ENCODE results near the gene ACSS2.

The ACSS2 gene

DNA sequence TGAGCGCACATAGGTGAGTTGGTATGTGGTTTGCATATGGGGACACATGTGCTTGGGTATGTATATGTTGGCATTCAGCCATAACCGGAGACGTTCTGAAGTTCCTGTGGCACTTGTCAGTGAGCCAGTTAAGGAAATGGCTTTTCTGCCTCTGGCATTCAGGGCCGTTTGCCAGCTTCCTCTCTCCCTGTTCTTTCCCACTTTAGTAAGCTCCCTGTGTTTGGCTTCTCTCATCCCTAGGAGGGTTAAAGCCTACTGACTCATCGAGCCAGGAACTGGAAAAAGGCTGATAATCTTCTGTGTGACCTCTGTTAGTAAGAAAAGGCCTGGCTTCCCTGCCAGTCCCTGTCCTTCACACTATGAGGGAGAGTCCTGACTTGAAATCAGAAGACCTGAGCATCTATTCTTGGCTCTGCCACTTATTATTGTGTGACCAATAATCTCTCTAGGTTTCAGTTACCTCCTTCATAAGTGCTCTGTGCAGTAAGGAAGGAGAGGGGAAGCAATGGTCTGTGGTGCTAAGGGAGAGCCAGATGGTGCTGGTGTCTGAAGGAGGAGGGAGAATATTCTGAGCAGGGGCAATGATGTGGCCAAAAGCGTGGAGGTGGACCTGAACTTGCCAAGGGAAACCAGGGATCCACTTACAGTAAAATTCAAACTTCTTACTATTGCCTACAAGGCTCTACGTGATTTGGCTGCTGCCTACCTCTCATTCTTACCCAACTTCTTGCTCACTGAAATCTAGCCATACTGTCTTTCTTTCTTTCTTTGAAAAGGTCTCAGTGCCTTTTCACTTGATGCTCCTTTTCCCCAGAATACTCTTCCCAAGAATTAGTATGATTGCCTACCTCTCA is 31.4 kb downstream of the ACSS2 start:
- DNase-seq (ENCODE audit: low read depth in 2 of 2), result peak; percentile 57 to 63

DNA sequence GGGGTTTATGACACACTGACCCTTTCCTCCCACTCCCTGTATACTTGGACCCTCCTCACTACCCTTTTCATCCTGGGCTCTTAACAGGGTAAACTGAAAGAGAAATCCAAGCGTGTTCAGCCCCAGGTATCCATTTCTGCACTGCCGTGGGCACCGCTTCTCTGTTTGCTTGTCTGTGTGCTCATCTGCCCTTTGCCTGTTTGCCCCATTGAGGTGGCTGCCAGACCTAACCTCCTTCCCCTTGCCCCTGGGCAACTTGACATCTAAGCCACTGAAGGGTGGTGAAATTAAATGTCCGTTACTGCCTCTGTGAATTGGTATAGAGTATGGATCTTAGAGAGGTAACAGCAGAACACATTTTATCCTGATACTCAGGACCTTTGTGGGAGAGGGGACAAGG is 38.7 kb downstream of the ACSS2 start:
- DNase-seq (ENCODE audit: low read depth in 2 of 2), result no peak

DNA sequence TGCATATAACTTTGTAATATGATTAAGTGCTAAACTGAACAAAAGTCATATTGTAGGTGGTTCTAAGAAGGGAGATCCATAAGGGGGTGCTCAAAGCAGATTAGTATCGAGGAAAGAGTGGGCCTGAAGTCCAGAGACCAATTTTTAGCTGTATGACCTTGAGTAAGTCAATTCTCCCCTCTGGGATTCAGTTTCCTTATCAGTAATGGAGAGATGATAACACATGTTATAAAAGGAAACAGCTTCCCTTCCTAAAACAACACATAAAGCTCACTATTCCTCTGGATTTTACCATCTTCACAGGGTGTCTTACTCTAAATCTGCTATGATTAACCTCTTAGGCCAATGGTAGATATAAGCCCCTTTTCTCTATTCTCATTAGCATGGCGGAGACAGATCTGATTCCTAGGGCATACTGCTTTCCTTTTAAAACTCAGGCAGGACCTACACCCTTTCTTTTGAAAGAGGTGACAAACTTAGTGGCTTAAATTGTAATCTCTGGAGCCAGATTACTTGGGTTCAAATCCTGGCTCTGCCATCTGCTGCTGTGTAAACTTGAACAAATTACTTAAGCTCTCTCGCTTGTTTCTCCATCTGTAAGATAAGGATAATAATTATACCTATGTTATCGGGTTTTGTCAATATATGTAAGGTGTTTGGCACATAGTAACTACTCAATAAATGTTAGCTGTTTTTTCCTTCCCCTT is 39.5 kb downstream of the ACSS2 start:
- no peak for DNase-seq (ENCODE audit: low read depth in 2 of 2)

DNA sequence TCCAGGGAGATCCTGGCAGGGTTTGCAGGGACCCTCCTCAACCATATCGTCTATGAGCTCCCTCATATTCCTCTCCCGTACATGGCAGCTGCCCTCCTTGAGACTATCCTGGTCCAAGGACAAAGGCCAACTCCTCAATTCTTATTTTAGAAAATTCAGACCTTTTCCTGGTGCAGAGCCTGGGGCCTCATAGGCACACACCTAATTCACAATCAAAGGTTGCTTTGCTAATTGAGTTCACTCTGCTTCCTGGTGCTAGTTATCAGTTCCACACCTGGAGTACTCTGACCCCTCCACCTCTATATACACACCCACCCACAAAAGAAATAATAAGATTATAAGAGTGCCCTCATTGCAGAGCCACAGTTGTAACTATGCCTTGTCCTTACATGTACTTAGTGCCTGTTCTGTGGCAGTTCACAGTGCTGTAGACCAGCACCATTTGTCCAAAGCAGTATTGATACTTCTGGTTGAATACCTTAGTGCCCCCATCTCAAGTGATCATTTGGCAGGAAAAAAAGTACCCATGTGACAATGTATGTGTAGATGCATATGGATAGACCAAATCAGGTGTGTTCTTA is 40.5 kb downstream of the ACSS2 start:
- no peak for DNase-seq (ENCODE audit: low read depth in 2 of 2)

DNA sequence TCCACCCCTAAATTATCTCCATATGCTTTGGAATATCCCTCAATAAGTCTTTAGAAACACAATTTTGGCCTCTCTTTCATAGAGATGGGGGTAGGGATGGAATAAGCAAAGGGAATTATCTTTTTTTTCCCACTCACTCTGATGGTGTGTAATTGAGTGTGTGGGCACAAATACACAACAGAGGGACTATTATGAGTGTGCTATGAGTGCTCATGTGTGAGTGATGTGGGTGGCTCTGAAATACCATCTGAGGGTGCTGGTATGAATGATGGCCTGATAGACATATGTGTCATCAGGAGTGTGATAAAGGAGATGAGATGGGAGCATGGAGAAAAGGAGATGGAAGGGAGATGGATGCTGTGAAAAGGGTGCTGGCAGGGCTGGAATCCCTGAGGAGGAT is 43.6 kb downstream of the ACSS2 start:
- no peak for DNase-seq (ENCODE audit: low read depth in 2 of 2)

DNA sequence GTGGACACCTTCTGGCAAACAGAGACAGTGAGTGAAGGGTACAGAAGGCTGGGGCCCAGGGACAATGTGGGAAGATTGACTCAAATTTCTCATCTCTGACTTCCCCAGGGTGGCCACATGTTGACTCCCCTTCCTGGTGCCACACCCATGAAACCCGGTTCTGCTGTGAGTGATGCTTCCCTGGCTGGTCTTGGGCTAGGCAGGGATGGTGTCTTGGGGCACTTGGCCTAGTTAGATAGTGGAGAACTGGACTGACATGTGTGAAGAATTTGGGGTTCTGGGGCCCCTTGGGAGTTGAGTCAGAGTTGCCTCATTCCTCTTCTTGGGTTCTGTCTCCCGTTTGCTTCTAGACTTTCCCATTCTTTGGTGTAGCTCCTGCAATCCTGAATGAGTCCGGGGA is 45.0 kb downstream of the ACSS2 start:
- no peak for DNase-seq (ENCODE audit: low read depth in 2 of 2)

DNA sequence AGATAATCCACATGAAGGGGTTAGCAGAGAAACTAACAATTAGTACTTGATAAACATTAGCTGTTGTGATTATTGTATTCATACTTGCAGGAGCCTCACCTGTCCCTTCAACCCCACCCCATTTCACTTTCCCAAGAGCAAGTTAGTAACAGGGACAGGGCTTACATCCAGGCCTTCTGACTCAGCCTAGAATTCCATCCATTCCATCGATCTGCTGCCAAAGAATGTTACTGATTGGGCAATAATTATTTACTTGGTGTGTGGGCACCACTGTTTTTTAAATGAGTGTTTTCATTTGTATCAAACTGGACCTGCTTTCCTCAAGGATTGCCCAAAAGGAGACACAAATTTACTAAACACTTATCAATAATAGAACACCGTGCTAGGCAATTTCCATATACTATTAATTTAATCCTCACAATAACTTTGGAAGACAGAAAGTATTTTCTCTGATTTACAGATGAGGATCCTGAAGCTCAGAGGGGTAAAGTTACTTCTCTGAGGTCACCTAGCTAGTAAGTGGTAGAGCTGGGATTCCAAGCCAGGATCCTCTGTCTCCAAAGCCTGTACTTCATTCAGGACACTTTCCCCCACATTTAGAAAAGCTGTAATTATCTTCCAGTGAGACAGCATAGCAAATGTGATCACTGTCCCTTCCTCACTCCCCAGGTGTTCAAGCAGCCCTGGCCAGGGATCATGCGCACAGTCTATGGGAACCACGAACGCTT is 46.4 kb downstream of the ACSS2 start:
- DNase-seq (ENCODE audit: low read depth in 2 of 2), result peak; percentile 45 to 57

DNA sequence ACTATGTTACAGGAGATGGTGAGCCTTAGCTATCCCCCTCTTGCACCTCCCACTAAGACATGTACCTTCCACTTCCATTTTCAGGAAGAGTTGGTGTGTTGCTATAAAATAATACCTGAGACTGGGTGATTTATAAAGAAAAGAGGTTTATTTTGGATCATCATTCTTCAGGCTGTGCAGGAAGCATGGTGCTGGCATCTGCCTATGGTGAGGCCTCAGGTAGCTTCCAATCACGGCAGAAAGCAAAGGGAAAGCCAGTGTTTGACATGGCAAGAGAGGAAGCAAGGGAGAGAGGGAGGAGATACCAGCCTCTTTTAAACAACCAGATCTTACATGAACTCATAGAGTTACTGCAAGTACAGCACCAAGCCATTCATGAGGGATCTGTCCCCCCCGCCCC is 47.0 kb downstream of the ACSS2 start:
- DNase-seq (ENCODE audit: low read depth in 2 of 2), result no peak

DNA sequence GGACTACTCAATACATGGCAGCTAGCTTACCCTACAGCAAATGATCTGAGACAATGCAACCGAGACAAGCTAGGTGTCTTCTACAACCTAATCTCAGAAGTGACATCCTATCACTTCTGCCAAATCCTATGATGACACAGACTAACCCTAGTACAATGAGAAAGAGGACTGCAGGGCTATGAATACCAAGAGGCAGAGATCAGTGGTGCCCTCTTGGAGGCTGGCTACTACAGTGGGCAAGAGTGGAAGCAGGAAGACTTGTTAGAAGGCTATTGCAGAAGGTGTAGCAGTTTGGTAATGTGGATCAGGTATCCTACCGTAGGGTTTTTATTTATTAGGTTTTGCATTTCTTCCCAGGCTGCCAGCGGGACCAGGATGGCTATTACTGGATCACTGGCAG is 48.9 kb downstream of the ACSS2 start:
- DNase-seq (ENCODE audit: low read depth in 2 of 2), result no peak

DNA sequence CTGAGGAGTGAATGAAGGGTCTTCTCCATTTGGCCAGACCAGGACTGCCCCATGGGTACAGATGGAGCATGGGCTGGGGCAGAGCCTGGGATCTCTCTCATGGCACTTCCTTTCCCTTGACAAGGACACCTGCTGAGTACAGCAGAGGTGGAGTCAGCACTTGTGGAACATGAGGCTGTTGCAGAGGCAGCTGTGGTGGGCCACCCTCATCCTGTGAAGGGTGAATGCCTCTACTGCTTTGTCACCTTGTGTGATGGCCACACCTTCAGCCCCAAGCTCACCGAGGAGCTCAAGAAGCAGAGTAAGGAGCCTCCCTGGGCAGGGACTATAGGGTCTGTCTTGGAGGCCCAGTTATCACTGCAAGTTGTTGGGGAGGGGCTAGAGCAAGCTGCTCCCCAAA is 49.6 kb downstream of the ACSS2 start:
- DNase-seq (ENCODE audit: low read depth in 2 of 2), result no peak

DNA sequence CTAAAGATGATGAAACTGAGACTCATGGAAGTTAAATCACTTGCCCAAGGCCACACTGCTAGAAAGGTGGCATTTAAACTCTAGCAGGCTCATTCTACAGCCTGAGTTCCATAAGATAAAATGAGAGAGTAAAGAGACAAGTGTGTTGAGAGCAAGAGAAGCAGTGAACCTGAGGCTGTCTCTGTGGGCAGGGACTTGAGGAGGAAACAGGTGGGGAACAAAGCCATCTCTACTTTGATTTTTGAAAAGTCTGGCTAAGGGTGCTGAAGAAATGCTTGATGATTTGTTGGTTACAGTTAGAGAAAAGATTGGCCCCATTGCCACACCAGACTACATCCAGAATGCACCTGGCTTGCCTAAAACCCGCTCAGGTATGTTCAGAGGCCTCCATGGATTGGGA is 50.2 kb downstream of the ACSS2 start:
- DNase-seq (ENCODE audit: low read depth in 2 of 2), result no peak

DNA sequence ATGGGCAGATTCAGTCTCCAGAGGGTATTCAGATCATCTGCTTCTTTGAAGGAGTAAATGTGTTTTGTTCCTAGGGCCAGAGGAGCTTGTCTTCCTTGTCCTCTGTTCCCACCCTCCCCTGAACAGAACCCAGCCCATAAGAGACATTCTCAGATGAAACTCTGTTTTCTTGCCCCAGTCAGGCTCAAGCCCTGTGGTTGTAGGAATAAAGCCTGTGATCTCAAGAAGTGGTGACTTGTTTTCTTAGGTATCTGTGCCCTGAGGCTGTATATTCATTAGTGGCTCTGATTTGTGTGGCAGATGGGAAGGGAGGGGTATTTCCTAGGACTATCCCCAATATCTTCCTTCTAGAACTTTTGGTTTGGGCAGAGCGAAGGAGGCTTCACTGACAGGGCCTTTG is 51.3 kb downstream of the ACSS2 start:
- no peak for DNase-seq (ENCODE audit: low read depth in 2 of 2)

DNA sequence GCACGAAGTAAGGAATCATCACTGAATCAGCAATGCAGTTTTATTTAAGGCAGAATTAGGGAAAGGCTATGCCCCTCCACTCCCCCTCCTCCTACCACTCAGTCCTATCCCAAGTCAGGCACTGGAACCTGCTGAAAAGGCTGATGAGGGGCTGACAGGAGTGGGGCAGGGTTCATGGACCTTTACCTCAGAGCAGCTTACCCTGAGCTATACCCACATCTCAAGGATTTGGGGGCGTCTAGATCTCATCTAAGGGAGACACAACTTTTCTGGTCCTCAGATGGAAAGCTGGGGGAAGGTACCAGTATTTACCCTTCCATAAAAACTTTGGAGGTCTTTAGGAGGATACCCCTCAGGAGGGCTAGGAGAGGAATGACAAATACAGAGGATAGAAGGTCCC is 52.0 kb downstream of the ACSS2 start:
- no peak for DNase-seq (ENCODE audit: low read depth in 2 of 2)

DNA sequence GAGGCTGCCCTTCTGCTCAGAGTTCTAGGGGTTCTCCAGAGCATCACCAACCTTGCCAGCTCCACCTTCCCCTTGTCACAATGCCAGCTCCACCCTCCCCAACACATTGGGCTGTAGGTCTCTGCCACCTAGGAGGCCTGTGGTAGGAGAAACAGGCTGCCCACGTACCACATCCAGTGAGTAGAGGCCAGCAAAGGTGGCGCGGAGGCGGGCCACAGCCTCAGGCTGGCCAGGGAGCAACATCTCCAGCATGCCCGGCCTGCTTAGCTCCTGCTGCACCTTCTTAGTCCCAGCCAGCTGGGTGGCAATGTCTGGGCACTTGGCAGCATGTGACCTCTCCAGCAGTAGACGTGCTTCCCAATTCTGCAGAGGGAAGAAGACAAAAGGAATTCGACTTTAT is 55.4 kb downstream of the ACSS2 start:
- no peak for DNase-seq (ENCODE audit: low read depth in 2 of 2)

DNA sequence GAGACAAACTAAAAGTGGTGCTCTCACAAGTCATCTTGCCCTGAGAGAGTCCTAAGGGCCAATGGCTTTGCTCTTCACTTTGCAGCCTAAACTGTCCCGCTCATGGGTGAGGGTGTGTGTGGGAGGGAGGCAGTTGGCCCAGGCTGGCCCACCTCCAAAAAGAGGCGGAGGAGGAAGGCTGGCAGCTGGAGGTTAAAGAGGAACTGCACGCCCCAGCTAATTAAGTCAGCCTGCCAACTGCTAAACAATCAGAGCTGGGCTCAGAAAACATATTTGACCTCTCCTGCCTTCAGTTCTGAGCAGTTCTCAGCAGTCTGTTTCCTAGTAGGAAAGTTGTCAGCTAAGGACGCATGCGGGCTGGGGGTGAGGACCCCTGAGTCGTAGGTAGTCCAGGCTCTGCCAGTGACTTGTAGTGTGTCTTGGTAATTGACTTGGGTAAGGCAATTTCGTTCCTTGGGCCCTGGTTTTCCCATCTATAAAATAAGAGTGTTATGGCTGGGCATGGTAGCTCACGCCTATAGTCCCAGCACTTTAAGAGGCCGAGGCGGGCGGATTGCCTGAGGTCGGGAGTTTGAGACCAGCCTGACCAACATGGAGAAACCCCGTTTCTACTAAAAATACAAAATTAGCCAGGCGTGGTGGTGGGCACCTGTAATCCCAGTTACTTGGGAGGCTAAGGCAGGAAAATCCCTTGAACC is 62.2 kb downstream of the ACSS2 start:
- DNase-seq (ENCODE audit: low read depth in 2 of 2), result no peak

DNA sequence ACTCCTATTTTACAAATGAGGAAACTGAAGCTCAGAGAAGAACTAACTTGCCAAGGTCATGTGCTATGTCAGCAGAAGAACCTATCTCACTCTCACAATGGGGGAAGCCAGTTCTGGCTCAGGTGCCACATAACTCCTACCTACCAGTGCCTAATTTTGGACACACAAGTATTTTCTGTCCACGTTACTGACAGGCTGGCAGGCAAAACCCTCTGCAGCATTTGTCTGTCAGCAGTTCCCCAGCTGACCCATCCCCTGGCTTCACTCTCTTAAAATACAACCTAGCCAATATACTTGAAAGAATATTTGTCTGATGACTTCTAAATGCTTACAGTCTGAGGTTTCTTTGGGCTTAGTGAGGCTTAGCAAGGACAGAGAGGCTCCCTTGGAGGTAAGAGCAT is 63.7 kb downstream of the ACSS2 start:
- no peak for DNase-seq (ENCODE audit: low read depth in 2 of 2)

DNA sequence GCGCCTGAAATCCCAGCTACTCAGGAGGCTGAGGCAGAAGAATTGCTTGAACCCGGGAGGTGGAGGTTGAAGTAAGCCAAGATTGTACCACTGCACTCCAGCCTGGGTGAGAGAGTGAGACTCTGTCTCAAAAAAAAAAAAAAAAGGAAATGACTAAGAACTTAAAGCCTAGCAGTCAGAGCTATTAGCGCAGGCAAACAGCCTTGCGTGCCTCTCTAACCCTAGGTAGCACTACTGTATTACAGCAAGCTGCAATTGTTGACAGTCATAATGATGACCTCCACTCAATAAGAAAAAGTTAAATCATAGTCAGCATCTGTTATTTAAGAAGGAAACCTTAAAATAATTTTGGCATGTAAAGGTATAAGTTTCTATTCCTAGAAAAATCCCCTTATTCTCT is 64.8 kb downstream of the ACSS2 start:
- DNase-seq (ENCODE audit: low read depth in 2 of 2), result no peak

DNA sequence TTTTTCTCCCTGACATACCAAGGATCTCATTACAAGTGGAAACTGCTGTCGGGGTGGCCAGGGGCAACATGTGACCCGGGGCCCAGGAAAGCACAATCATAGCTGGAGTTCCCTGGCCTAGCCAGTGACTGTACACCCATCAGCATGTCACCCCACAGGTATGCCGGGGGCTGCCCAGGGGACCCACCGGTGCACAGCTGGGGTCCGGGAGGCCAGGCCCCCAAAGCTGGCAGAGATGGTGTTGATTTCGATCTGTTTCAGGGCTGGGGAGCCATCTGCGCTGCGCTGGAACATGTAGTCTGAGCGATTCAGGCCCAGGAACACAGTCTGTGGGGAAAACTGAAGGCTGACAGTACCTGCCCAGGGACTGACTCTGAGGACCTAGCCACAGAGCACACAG is 65.9 kb downstream of the ACSS2 start:
- no peak for DNase-seq (ENCODE audit: low read depth in 2 of 2)

DNA sequence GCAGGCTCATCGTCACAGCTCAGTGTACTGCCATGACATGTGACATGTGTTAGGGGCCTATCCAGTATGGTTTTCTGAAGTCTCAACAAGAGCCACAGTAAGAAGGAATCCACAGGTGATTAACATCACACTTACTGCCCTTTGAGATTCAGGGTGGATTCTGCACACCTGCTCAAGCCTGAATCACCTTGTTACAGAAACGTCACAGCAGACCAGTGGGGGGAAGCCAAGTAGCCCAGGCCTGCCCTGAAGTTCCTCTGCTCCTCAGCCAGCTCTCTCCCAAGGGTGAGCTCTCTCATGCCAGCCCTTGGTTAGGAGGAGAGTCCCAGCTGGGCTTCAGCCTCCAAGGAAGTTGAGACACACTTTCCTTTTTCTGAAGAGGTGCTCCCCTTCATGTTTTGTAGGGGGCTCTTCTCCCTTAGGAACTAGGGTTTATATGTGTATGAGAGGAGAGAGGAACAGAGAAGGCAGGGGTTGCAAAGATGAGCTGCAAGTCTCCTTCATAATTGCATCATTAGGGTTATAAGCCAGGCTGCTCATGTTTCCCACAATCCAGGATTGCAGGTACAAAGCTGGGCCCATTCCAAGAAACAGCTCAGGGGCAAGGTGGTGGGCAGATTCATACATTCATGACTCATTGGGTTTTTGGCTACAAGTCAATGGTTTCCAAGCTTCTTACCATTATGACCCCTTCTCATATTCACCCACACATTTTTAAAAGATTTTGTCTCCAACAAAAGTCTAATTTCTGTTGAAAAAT is 67.6 kb downstream of the ACSS2 start:
- DNase-seq (ENCODE audit: low read depth in 2 of 2), result no peak

DNA sequence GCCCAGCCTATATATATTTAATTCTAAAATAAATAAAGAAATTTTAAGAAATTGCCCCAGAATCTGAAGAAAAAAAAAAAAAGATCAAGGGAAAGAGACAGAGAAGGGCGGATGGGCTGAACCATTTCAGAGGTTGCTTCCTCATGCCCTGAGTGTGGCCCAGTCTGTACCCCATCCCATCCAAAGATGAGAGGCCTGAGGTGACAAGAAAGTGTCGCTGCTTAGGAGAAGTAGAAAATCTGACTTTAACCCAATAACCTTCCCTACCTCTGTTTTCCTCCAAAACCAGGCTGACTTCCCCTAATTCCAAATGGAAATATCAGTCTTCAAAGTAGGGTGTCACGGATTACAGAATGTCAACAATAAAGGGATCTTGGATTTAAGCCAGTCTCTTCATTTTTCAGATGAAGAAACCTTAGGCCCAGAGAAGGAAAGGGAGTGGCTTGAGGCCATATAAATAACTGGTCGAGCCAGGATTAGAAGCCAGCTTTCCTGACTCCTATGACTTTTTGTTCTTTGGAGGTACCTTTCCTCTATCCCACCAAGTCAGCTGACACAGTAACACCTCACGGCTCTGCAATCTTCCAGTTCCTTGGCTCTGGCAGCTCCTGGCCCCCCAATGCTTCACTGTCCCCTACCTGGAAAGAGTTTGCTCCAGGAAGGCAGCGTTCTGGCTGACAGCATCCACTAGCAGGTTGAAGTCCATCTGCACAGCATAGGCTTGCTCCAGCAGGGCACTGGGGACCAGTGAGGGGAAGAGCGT is 69.1 kb downstream of the ACSS2 start:
- DNase-seq (ENCODE audit: low read depth in 2 of 2), result no peak
